GM12801 (cell line): ENCODE measurements around the gene OR4M1.
"Not testable (repeated sequence)": the region's sequence is repeated elsewhere in the genome, so short reads cannot be mapped to it uniquely, and the experiment has no call there.

Experiments used
- TF ChIP-seq, protein P1 (sequence below): IDR thresholded peaks from one replicate; pipeline ENCODE4 v1.5.1; 2011; ENCODE audit warnings: control low read depth; ENCODE audit not compliant: insufficient read length; ENCODE audit errors: extremely low read depth

The OR4M1 gene

DNA sequence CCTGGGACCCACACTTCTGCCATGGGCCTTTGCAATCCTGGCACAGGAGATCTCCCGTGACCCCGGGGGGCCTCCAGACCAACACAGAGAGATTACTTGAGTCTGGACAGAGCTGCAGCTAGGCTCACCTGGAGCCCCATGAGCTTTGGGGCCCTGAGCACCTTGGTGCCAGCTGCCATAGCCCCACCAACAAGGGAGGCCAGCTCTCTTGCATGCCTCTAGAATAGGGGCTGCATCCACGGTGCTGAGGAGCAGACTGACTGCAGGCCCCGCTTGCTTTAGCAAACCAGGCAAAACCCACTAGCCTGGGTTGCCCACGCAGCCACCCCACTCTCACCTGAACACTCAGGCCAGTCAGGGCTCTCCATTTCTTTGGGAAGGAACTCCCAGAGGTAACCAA lies 26.6 kb downstream of the OR4M1 start:
- TF ChIP-seq, protein P1, sequence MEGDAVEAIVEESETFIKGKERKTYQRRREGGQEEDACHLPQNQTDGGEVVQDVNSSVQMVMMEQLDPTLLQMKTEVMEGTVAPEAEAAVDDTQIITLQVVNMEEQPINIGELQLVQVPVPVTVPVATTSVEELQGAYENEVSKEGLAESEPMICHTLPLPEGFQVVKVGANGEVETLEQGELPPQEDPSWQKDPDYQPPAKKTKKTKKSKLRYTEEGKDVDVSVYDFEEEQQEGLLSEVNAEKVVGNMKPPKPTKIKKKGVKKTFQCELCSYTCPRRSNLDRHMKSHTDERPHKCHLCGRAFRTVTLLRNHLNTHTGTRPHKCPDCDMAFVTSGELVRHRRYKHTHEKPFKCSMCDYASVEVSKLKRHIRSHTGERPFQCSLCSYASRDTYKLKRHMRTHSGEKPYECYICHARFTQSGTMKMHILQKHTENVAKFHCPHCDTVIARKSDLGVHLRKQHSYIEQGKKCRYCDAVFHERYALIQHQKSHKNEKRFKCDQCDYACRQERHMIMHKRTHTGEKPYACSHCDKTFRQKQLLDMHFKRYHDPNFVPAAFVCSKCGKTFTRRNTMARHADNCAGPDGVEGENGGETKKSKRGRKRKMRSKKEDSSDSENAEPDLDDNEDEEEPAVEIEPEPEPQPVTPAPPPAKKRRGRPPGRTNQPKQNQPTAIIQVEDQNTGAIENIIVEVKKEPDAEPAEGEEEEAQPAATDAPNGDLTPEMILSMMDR = no peak

DNA sequence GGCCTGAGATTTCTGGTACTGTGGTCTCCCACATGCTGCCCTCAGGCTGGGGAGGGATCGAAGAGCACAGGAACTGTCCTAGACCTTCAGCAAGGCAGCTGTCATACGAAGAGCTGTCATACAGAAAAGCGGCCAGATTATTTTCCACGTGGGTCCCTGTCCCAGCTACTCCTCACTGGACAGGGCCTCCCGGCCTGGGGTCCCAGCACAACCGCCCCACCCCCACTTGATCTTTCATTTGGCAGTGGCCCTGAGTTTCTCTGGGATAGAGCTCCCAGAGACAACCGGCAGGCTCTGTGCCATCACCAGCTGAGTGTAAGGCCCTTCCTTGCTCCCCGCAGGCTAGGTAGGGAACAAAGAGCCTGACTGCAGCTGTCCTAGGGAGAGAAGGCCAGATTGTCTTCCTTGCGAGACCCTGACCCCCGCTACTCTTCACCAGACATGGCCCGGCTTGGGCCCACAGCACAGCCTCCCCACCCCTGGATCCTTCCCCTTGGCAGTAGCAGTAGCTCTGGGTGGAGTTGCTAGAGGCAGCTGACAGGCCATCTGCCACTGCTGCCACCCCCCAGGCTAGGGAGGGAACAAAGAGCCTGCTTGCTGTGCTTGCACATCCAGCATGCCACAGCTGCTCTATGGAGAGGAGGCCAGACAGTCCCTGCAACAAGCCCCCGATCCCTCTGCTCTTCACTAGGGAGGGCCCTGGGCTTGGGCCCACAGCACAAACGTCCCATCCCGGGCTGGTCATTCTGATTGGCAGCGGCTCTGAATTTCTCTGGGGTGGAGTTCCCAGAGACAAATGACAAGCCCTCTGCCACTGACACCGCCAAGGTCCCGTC lies 27.2 kb downstream of the OR4M1 start:
- TF ChIP-seq, protein P1 = no peak

DNA sequence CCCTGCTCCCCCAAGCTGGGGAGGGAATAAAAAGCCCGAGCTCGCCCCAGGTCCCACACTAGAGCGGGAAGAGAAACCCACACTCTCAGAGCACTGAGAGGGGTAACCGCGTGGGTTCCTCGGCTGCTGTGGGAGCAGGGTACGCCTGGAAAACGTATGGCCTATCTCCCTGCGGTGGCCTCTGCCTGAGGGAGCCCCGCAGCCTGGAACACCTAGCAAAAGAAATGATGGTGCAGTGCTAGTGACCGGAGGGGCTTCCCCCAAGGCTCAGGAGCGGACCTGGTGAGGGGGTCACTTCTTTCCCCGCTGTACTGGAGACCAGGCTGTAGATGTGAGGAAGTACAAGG lies 27.8 kb downstream of the OR4M1 start:
- TF ChIP-seq, protein P1 = no peak

DNA sequence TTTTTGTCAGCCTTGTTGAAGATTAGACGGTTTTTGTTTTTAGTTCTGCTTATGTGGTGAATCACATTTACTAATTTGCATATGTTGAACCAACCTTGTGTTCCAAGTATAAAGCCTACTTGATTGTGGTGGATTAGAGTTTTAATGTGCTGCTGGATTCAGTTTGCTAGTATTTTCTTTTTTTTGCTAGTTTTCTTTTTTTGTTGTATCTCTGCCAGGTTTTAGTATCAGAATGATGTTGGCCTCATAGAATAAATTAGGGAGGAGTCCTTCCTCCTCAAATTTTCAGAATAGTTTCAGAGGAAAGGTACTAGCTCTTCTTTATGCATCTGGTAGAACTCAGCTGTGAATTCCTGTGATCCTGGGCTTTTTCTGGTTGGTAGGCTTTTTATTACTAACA lies 30.2 kb downstream of the OR4M1 start, which contains the start of gene OR4N2:
TSS of gene OR4N2 (plus strand) at position 301 of the 400 bp plus-strand sequence. CDS start 23,679 bp downstream, outside the sequence.
- TF ChIP-seq, protein P1 = not testable (repeated sequence)

DNA sequence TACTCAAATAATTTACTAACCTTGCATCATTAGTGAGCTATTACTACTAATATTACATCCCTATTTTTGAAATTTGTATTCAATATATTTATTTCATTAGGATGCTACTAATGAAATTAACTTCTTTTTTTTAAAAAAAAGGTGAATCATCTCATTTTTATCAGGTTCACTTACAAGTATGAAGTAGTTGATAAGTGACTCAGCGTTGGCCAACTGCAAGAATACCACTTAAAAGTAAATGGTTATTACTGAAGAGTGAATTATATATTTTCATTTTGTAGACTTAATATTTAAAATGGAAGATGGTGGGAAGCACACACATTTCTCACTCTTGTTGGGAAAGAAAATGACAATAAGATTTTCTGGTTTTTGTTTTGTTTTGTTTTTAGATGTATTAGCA lies 49.9 kb downstream of the OR4M1 start:
- TF ChIP-seq, protein P1 = no peak

DNA sequence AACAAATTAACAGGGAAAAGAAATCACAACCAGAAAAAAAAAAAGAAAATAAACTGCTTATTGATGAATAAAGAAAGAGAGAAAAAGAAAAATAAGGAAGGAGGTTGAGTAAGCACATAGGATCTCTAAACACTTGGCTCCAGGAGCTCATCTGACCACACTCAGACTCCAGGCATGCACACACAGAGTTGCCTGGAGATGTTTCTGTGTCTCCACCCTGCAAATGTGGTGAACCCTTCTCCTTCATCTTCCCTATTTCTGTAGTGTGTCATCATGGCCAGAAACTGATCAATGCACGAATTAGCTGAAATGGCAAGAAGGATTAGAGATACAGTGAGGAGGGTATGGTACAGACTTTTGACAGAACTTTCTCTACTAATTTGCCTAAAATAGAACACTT lies 50.5 kb downstream of the OR4M1 start:
- TF ChIP-seq, protein P1 = no peak

DNA sequence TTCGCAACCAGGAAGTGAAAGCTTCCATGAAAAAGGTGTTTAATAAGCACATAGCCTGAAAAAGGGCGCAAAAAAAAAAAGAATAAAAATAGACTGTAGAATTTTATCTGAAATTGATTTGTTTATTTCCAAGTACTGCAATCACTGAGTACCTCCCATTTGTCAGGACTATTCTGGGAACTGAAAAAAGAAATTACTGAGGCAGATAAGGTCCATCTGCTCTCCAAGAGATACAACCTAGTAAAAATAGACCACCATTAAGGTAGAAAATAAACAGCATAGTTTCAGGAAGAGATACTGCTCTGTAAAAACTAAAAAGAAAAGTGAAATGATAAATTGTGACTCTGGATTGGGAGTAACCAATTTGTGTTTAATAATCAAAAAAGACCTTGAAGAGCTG lies 55.0 kb downstream of the OR4M1 start:
- TF ChIP-seq, protein P1 = no peak
